ENCODE results near the gene MTHFD2L. TPM values are rescaled to one million over a fixed set of nuclear protein-coding genes. Genes with fewer than 3 reads are reported as not detected.
A peak's percentile ranks its signal among the peaks of the same experiment; 100 is the strongest.
"Not testable (repeated sequence)": the region's sequence is repeated elsewhere in the genome, so short reads cannot be mapped to it uniquely, and the experiment has no call there.

Gene MTHFD2L
- total and polyA plus RNA-seq, 9 of the 15 experiments (the other 6 are each of a cell fraction or from before 2014, with no cell fraction given), result 10.0 to 39.0 (median 26.0) TPM

DNA sequence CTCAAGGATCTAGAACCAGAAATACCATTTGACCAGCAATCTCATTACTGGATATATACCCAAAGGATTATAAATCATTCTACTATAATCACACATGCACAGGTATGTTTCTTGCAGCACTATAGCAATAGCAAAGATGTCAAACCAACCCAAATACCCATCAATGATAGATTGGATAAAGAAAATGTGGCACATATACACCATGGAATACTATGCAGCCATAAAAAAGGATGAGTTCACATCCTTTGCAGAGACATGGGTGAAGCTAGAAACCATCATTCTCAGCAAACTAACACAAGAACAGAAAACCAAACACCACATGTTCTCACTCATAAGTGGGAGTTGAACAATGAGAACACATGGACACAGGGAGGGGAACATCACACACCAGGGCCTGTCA is 25.7 kb upstream of the MTHFD2L start:
- POLR2A ChIA-PET; H3K36me3 ChIP-seq (ENCODE audit: control insufficient read depth, insufficient read depth, low read length); H3K9me1 ChIP-seq (ENCODE audit: control insufficient read depth, insufficient read depth, low read length); H3K4me2 ChIP-seq (ENCODE audit: insufficient read depth, low read length); H3K4me1 ChIP-seq (replicated peaks in 1 of 2; ENCODE audit: control insufficient read depth in 2 of 2, insufficient read depth in 2 of 2, low read length in 2 of 2); ATAC-seq; H3K9ac ChIP-seq (ENCODE audit: insufficient read depth in 1 of 2, low read depth in 2 of 2, low read length in 2 of 2); BruUV-seq (replicated peaks); H4K20me1 ChIP-seq (replicated peaks; ENCODE audit: control insufficient read depth, insufficient read depth, low read length); H3K27ac ChIP-seq (ENCODE audit: extremely low read depth, low read depth, low read length); FAIRE-seq; H3K27me3 ChIP-seq (ENCODE audit: control insufficient read depth in 2 of 2, insufficient read depth in 2 of 2, low read length in 2 of 2); H3K79me2 ChIP-seq (ENCODE audit: control insufficient read depth, insufficient read depth, low read length); CTCF ChIA-PET (ENCODE audit: low intra/inter-chr PET ratio); H2AFZ ChIP-seq (ENCODE audit: low read depth, low read length); DNase-seq (ENCODE audit: extremely low read depth in 1 of 4, low spot score in 3 of 4); H3K9me3 ChIP-seq (replicated peaks; ENCODE audit: control insufficient read depth, insufficient read depth, low read depth, low read length); H3K4me3 ChIP-seq: not testable (repeated sequence)
- intact Hi-C loops (cut with micrococcal nuclease), result loop anchor here (5.0 kb wide), 3 partner anchors 75 to 405 kb away; no protein-coding TSS in a partner anchor
- in situ Hi-C loops (cut with MboI), result loop anchor here (5.0 to 25.0 kb wide), 3 partner anchors 257 to 820 kb away; no protein-coding TSS in a partner anchor
- 0 out of 2 replicates have a peak, but pooled peaks have one; percentile 50 for TF ChIP-seq SMARCA5 (IDR thresholded peaks at IDR 0.05)
- TF ChIP-seq BCOR (IDR thresholded peaks at IDR 0.05), result peak; percentile 86
- peak; percentile 53; the same call in 1 of the 2 replicates for TF ChIP-seq CHAMP1 (IDR thresholded peaks at IDR 0.05)
- TF ChIP-seq RBM25 (IDR thresholded peaks at IDR 0.05; ENCODE audit: low read depth, low read length, severe bottlenecking), result peak; percentile 63
- TF ChIP-seq ZNF146 (CRISPR knock-in tag; IDR thresholded peaks at IDR 0.05; ENCODE audit: unreplicated experiment), result peak; percentile 92
- peak; percentile 54 to 55; a peak in 3 of 4 replicates for TF ChIP-seq KDM1A (IDR thresholded peaks at IDR 0.05)
- TF ChIP-seq MAZ (CRISPR knock-in tag; conservative IDR thresholded peaks at IDR 0.05 in 1 of 2, IDR thresholded peaks at IDR 0.05 in 1 of 2), result 0 out of 4 replicates have a peak, but pooled peaks of 1 of the 2 experiments have one; percentile 17

Data from K562 (cell line).